Trophoblast cell (in vitro differentiated cells and primary cell): ENCODE measurements around the gene SSH2.
"Not testable (repeated sequence)": the region's sequence is repeated elsewhere in the genome, so short reads cannot be mapped to it uniquely, and the experiment has no call there.

Experiments
- DNase-seq, 2 donors: peaks; one replicate each; pipeline ENCODE4 v3.0.0-alpha.2; 2016
- H2AFZ ChIP-seq: 2 replicates; pipeline ENCODE4 v1.6.1; 2013; ENCODE audit warnings: low read length, moderate library complexity, mild to moderate bottlenecking; ENCODE audit not compliant: insufficient read depth, poor library complexity
- H2AK5ac ChIP-seq: 2 replicates; pipeline ENCODE4 v1.6.1; 2013; ENCODE audit warnings: mild to moderate bottlenecking, low read length
- H2BK120ac ChIP-seq: 2 replicates; pipeline ENCODE4 v1.6.1; 2013; ENCODE audit warnings: low read length, mild to moderate bottlenecking, moderate library complexity; ENCODE audit not compliant: insufficient read depth, poor library complexity
- H2BK12ac ChIP-seq: 2 replicates; pipeline ENCODE4 v1.6.1; 2013; ENCODE audit warnings: mild to moderate bottlenecking, low read length, moderate library complexity
- H2BK5ac ChIP-seq: 2 replicates; pipeline ENCODE4 v1.6.1; 2013; ENCODE audit warnings: low read length, low read depth, moderate library complexity, mild to moderate bottlenecking; ENCODE audit not compliant: poor library complexity
- H3K14ac ChIP-seq: 2 replicates; pipeline ENCODE4 v1.6.1; 2013; ENCODE audit warnings: mild to moderate bottlenecking, low read length
- H3K18ac ChIP-seq: 2 replicates; pipeline ENCODE4 v1.6.1; 2013; ENCODE audit warnings: mild to moderate bottlenecking, low read length
- H3K23ac ChIP-seq: 2 replicates; pipeline ENCODE4 v1.6.1; 2013; ENCODE audit warnings: low read length
- H3K27ac ChIP-seq: 2 replicates; pipeline ENCODE4 v1.5.1; 2013; ENCODE audit warnings: low read depth, mild to moderate bottlenecking, inconsistent platforms, low read length, moderate library complexity
- H3K27me3 ChIP-seq: 2 replicates; pipeline ENCODE4 v1.6.1; 2013; ENCODE audit warnings: inconsistent platforms, mild to moderate bottlenecking, low read length, moderate library complexity; ENCODE audit not compliant: insufficient read depth
- H3K36me3 ChIP-seq, 2 experiments: 1 replicate in 1 of 2; 2 replicates in 1 of 2; pipeline ENCODE4 v1.6.1; 2013; ENCODE audit warnings: low read length in 2 of 2, mild to moderate bottlenecking in 2 of 2, moderate library complexity in 1 of 2; ENCODE audit not compliant: insufficient read depth in 2 of 2, control insufficient read depth in 1 of 2
- H3K4ac ChIP-seq: 2 replicates; pipeline ENCODE4 v1.6.1; 2013; ENCODE audit warnings: low read depth, mild to moderate bottlenecking, low read length, moderate library complexity
- H3K4me1 ChIP-seq, 2 experiments: 1 replicate in 1 of 2; 2 replicates in 1 of 2; pipeline ENCODE4 v1.6.1; 2013; ENCODE audit warnings: low read length in 2 of 2, mild to moderate bottlenecking in 2 of 2, moderate library complexity in 1 of 2; ENCODE audit not compliant: insufficient read depth in 2 of 2, control insufficient read depth in 1 of 2
- H3K4me2 ChIP-seq: 2 replicates; pipeline ENCODE4 v1.6.1; 2013; ENCODE audit warnings: inconsistent platforms, mild to moderate bottlenecking, low read length, moderate library complexity
- H3K4me3 ChIP-seq: 2 replicates; pipeline ENCODE4 v1.5.1; 2013; ENCODE audit warnings: mild to moderate bottlenecking, low read depth, low read length, inconsistent platforms
- H3K79me1 ChIP-seq: one replicate; pipeline ENCODE4 v1.6.1; 2013; ENCODE audit warnings: low read length
- H3K79me2 ChIP-seq: 2 replicates; pipeline ENCODE4 v1.6.1; 2013; ENCODE audit warnings: low read length, mild to moderate bottlenecking; ENCODE audit not compliant: control insufficient read depth, insufficient read depth, poor library complexity
- H3K9ac ChIP-seq: 2 replicates; pipeline ENCODE4 v1.6.1; 2013; ENCODE audit warnings: mild to moderate bottlenecking, low read length
- H3K9me3 ChIP-seq: 2 replicates; pipeline ENCODE4 v1.6.1; 2013; ENCODE audit warnings: low read depth, mild to moderate bottlenecking, control low read depth, inconsistent platforms, low read length; ENCODE audit not compliant: insufficient read depth
- H4K12ac ChIP-seq: 2 replicates; pipeline ENCODE4 v1.6.1; 2013; ENCODE audit warnings: low read depth, mild to moderate bottlenecking, low read length, moderate library complexity
- H4K8ac ChIP-seq: 2 replicates; pipeline ENCODE4 v1.6.1; 2013; ENCODE audit warnings: low read depth, mild to moderate bottlenecking, low read length, moderate library complexity
- H4K91ac ChIP-seq: one replicate; pipeline ENCODE4 v1.6.1; 2013; ENCODE audit warnings: low read depth, mild to moderate bottlenecking, low read length, moderate library complexity
- WGBS: extraction: QIAGEN DNeasy Blood & Tissue Kit; methylation state at CpG from one replicate; pipeline ENCODE4 v1.1.7; 2013; ENCODE audit warnings: missing lambda C conversion rate; ENCODE audit not compliant: insufficient read length, insufficient coverage; ENCODE audit errors: extremely low coverage; 5-methylcytosine and 5-hydroxymethylcytosine counted together

Gene SSH2

DNA sequence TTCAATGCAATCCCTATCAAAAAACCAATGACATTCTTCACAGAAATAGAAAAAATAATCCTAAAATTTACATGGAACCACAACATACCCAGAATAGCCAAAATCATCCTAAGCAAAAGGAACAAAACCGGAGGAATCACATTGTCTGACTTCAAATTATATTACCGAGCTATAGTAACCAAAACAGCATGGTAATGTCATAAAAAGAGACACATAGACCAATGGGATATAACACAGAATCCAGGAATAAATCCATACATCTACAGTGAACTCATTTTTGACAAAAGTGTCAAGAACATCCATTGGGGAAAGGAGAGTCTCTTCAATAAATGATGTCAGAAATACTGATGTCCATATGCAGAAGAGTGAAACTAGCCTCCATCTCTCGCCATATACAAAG is 201.5 kb downstream of the SSH2 start:
- H3K4ac ChIP-seq, result no peak overlapping the region
- no peaks in the 10 kb centered on the region for H3K27me3 ChIP-seq
- H3K14ac ChIP-seq, result no peak overlapping the region
- no peak overlapping the region for H3K4me3 ChIP-seq
- no peak overlapping the region for H2AFZ ChIP-seq
- H3K9me3 ChIP-seq, result no peaks in the 10 kb centered on the region
- H3K79me2 ChIP-seq, result peaks cover 3% of the 10 kb centered on the region
- H3K79me1 ChIP-seq, result peaks cover 20% of the 10 kb centered on the region
- H3K36me3 ChIP-seq, result no peaks in the 10 kb centered on the region
- H2BK12ac ChIP-seq, result no peak overlapping the region
- no peak overlapping the region for H4K91ac ChIP-seq
- WGBS, result no CpG with 5 or more reads among the region's 3 CpGs
- peaks cover 3 to 12% of the 10 kb centered on the region in 2 experiments for H3K4me1 ChIP-seq
- no peak overlapping the region for H3K18ac ChIP-seq
- H3K23ac ChIP-seq, result no peak overlapping the region
- no peak overlapping the region for H4K8ac ChIP-seq
- no peak overlapping the region for H3K27ac ChIP-seq
- no peak overlapping the region for H2BK5ac ChIP-seq
- H2BK120ac ChIP-seq, result no peak overlapping the region
- no peak overlapping the region for H3K9ac ChIP-seq
- no peak for DNase-seq
- H2AK5ac ChIP-seq, result no peak overlapping the region
- H4K12ac ChIP-seq, result no peak overlapping the region
- no peak overlapping the region for H3K4me2 ChIP-seq

DNA sequence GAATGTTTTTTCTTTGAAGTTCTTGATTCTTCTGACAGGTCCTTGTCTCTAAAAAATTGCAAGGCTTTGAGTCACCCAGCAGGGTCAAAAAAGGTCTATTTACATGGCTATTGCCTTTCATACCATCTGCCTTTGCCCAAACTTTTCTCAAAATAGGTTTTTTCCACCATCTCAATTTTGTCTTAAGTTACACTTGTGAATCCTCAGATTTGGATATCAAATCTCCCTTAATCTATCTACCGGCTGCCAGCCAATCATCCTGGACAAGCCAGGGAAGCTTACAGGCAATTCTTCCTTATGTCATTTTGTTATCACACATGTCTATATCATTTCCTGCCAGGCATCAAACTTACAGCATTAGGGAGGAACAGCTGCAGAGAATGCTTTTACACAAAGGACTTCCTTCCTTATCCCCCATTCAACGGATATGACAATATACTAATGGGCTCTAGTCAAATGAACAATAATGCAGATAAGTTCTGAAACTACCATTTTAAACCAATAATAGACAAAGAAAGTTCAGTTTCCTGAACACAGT is 203.2 kb downstream of the SSH2 start:
- peak in 1 of 2 donors; percentile 52 for DNase-seq
- H3K9me3 ChIP-seq, result no peaks in the 10 kb centered on the region
- H3K4me1 ChIP-seq, result peaks cover 3 to 11% of the 10 kb centered on the region in 2 experiments
- H4K12ac ChIP-seq, result no peak overlapping the region
- H3K4ac ChIP-seq, result no peak overlapping the region
- H2BK12ac ChIP-seq, result no peak overlapping the region
- H3K23ac ChIP-seq, result no peak overlapping the region
- no peaks in the 10 kb centered on the region for H3K36me3 ChIP-seq
- no CpG with 5 or more reads among the region's 2 CpGs for WGBS
- H3K14ac ChIP-seq, result no peak overlapping the region
- H2AK5ac ChIP-seq, result no peak overlapping the region
- no peak overlapping the region for H3K18ac ChIP-seq
- H4K91ac ChIP-seq, result no peak overlapping the region
- H3K27ac ChIP-seq, result peak overlapping the region; percentile 59
- peak overlapping the region; percentile 69 for H2BK5ac ChIP-seq
- no peaks in the 10 kb centered on the region for H3K27me3 ChIP-seq
- no peak overlapping the region for H3K4me3 ChIP-seq
- no peak overlapping the region for H4K8ac ChIP-seq
- peaks cover 3% of the 10 kb centered on the region for H3K79me2 ChIP-seq
- H2AFZ ChIP-seq, result no peak overlapping the region
- no peak overlapping the region for H2BK120ac ChIP-seq
- peaks cover 15% of the 10 kb centered on the region for H3K79me1 ChIP-seq
- peak overlapping the region; percentile 48 for H3K4me2 ChIP-seq
- H3K9ac ChIP-seq, result no peak overlapping the region

DNA sequence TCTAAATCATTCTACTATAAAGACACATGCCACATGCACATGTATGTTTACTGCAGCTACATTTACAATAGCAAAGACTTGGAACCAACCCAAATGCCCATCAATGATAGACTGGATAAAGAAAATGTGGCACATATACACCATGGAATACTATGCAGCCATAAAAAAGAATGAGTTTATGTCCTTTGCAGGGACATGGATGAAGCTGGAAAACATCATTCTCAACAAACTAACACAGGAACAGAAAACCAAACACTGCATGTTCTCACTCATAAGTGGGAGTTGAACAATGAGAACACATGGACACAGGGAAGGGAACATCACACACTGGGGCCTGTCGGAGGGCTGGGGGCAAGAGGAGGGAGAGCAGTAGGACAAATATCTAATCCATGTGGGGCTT is 204.6 kb downstream of the SSH2 start:
- H2BK120ac ChIP-seq, DNase-seq, H3K79me2 ChIP-seq, H4K91ac ChIP-seq, H2AK5ac ChIP-seq, H2BK12ac ChIP-seq, H3K9me3 ChIP-seq, H3K27ac ChIP-seq, H3K4me3 ChIP-seq, H3K9ac ChIP-seq, H3K27me3 ChIP-seq, H3K36me3 ChIP-seq, H4K12ac ChIP-seq, H3K4me1 ChIP-seq, H3K4me2 ChIP-seq, H3K23ac ChIP-seq, H4K8ac ChIP-seq, H3K14ac ChIP-seq, H3K18ac ChIP-seq, H2BK5ac ChIP-seq, H3K4ac ChIP-seq, H2AFZ ChIP-seq: not testable (repeated sequence)
- WGBS, result no CpG with 5 or more reads among the region's 1 CpG
- H3K79me1 ChIP-seq, result peaks cover 16% of the 10 kb centered on the region

DNA sequence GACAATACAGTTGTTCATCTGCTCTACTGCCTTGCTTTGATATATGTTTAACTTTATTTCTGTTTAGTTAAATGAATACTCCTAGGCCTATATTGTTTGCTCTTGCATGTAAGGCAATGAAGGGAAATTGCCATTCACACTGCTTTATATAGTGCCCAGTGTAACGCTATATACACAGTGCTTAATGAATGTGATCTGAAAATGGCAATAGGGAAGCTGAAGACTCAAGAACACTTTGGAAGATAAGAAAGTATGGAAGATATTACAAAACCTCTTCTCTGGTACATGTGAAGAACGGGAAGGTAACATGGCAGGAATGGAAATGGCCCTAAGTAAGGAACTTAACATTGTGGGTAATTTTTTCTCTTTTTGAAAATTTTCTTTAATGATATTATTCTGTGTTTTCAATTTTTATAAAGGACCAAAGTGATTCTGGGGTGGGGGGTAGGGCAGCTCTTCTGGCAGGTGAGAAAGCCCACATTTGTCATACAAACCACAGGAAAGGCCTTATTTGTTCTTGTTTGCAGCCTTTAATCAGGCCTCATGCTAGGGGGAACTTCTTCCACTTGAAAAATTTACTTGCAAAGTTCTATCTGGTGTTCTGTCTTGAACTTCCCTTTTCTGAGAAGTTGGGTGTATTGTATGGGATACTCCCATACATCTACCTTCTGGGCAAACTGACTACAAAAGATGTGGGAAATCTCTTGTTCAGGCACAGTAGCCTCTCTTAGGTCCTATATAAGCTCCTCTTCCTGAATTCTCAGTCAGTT is 206.6 kb downstream of the SSH2 start:
- no peak overlapping the region for H3K4me2 ChIP-seq
- no peak overlapping the region for H2BK12ac ChIP-seq
- H4K91ac ChIP-seq, result no peak overlapping the region
- no peak overlapping the region for H4K12ac ChIP-seq
- no peak overlapping the region for H3K14ac ChIP-seq
- no peak for DNase-seq
- H4K8ac ChIP-seq, result no peak overlapping the region
- H3K27me3 ChIP-seq, result no peaks in the 10 kb centered on the region
- no peak overlapping the region for H3K4me3 ChIP-seq
- H3K9me3 ChIP-seq, result no peaks in the 10 kb centered on the region
- peaks cover 3% of the 10 kb centered on the region for H3K79me2 ChIP-seq
- H2AK5ac ChIP-seq, result no peak overlapping the region
- peaks cover 16% of the 10 kb centered on the region for H3K79me1 ChIP-seq
- no peak overlapping the region for H2AFZ ChIP-seq
- no peak overlapping the region for H3K27ac ChIP-seq
- H2BK5ac ChIP-seq, result no peak overlapping the region
- H3K23ac ChIP-seq, result no peak overlapping the region
- no peak overlapping the region for H3K4ac ChIP-seq
- H3K18ac ChIP-seq, result no peak overlapping the region
- no peak overlapping the region for H3K9ac ChIP-seq
- H3K4me1 ChIP-seq, result peaks cover 7 to 12% of the 10 kb centered on the region in 2 experiments
- no peaks in the 10 kb centered on the region for H3K36me3 ChIP-seq
- WGBS, result no CpG with 5 or more reads among the region's 2 CpGs
- H2BK120ac ChIP-seq, result no peak overlapping the region
